ENCODE results near the gene SHC4. TPM values are rescaled to one million over a fixed set of nuclear protein-coding genes. Genes with fewer than 3 reads are reported as not detected.

The SHC4 gene
- total and polyA plus RNA-seq, 2 of the 8 experiments (the other 6 are each of a cell fraction or from before 2014, with no cell fraction given) = 0.15 to 0.30 TPM

DNA sequence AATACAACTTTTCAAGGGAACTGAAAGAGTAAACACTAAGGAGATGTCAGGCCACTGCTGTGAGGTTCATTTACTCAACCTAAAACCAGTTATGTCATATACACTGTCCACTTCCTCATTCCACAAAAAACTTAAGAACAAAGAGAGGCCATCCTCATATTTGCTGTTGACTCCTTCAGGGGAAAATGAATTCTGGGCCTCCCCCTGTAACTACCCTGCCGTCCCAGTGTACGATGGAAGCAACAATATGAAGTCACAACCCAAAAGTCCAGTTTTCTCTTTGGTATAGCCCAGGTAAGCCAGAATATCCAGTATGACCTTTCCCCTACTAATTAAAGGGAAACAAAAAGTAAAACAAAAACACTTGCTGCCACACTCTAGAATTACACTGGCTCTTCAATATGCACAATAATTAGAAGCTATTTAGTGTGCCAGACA is 169.0 kb downstream of the SHC4 start (continued):
- TF ChIP-seq, protein P1, sequence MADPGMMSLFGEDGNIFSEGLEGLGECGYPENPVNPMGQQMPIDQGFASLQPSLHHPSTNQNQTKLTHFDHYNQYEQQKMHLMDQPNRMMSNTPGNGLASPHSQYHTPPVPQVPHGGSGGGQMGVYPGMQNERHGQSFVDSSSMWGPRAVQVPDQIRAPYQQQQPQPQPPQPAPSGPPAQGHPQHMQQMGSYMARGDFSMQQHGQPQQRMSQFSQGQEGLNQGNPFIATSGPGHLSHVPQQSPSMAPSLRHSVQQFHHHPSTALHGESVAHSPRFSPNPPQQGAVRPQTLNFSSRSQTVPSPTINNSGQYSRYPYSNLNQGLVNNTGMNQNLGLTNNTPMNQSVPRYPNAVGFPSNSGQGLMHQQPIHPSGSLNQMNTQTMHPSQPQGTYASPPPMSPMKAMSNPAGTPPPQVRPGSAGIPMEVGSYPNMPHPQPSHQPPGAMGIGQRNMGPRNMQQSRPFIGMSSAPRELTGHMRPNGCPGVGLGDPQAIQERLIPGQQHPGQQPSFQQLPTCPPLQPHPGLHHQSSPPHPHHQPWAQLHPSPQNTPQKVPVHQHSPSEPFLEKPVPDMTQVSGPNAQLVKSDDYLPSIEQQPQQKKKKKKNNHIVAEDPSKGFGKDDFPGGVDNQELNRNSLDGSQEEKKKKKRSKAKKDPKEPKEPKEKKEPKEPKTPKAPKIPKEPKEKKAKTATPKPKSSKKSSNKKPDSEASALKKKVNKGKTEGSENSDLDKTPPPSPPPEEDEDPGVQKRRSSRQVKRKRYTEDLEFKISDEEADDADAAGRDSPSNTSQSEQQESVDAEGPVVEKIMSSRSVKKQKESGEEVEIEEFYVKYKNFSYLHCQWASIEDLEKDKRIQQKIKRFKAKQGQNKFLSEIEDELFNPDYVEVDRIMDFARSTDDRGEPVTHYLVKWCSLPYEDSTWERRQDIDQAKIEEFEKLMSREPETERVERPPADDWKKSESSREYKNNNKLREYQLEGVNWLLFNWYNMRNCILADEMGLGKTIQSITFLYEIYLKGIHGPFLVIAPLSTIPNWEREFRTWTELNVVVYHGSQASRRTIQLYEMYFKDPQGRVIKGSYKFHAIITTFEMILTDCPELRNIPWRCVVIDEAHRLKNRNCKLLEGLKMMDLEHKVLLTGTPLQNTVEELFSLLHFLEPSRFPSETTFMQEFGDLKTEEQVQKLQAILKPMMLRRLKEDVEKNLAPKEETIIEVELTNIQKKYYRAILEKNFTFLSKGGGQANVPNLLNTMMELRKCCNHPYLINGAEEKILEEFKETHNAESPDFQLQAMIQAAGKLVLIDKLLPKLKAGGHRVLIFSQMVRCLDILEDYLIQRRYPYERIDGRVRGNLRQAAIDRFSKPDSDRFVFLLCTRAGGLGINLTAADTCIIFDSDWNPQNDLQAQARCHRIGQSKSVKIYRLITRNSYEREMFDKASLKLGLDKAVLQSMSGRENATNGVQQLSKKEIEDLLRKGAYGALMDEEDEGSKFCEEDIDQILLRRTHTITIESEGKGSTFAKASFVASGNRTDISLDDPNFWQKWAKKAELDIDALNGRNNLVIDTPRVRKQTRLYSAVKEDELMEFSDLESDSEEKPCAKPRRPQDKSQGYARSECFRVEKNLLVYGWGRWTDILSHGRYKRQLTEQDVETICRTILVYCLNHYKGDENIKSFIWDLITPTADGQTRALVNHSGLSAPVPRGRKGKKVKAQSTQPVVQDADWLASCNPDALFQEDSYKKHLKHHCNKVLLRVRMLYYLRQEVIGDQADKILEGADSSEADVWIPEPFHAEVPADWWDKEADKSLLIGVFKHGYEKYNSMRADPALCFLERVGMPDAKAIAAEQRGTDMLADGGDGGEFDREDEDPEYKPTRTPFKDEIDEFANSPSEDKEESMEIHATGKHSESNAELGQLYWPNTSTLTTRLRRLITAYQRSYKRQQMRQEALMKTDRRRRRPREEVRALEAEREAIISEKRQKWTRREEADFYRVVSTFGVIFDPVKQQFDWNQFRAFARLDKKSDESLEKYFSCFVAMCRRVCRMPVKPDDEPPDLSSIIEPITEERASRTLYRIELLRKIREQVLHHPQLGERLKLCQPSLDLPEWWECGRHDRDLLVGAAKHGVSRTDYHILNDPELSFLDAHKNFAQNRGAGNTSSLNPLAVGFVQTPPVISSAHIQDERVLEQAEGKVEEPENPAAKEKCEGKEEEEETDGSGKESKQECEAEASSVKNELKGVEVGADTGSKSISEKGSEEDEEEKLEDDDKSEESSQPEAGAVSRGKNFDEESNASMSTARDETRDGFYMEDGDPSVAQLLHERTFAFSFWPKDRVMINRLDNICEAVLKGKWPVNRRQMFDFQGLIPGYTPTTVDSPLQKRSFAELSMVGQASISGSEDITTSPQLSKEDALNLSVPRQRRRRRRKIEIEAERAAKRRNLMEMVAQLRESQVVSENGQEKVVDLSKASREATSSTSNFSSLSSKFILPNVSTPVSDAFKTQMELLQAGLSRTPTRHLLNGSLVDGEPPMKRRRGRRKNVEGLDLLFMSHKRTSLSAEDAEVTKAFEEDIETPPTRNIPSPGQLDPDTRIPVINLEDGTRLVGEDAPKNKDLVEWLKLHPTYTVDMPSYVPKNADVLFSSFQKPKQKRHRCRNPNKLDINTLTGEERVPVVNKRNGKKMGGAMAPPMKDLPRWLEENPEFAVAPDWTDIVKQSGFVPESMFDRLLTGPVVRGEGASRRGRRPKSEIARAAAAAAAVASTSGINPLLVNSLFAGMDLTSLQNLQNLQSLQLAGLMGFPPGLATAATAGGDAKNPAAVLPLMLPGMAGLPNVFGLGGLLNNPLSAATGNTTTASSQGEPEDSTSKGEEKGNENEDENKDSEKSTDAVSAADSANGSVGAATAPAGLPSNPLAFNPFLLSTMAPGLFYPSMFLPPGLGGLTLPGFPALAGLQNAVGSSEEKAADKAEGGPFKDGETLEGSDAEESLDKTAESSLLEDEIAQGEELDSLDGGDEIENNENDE (IDR thresholded peaks at IDR 0.05; ENCODE audit: insufficient replicate concordance, low read length) = no peak
- no peak for TF ChIP-seq NANOG (IDR thresholded peaks at IDR 0.05; ENCODE audit: insufficient read depth, low read depth, low read length, poor library complexity, severe bottlenecking)
- no peak for TF ChIP-seq RXRA (IDR thresholded peaks at IDR 0.05; ENCODE audit: insufficient read depth, low read depth, low read length)
- TF ChIP-seq KDM5A (IDR thresholded peaks at IDR 0.05; ENCODE audit: low read length) = no peak
- no peak for TF ChIP-seq RAD21 (IDR thresholded peaks at IDR 0.05 in 1 of 2, conservative IDR thresholded peaks at IDR 0.05 in 1 of 2; ENCODE audit: low read depth in 2 of 2, low read length in 2 of 2)
